C4-2B (cell line): ENCODE results near the gene SPATA6.

Experiments
- CTCF ChIP-seq: fragments of 450-650 bp; conservative IDR thresholded peaks from 2 replicates; pipeline ENCODE4 v1.5.1; 2017; ENCODE audit warnings: mild to moderate bottlenecking
- ZFX ChIP-seq: fragments of 450-650 bp; IDR thresholded peaks from 2 replicates; pipeline ENCODE4 v1.6.1; 2017

GRCh38 chr1:48415050-48415449, 57.0 kb downstream of the SPATA6 start:
- TF ChIP-seq CTCF (no peak), ZFX (no peak)
